HepG2 (cell line): Measurements from ENCODE around the gene MXRA7. TPM values are rescaled to one million over a fixed set of nuclear protein-coding genes. Genes with fewer than 3 reads are reported as not detected.

ENCODE experiments used
- CEBPG ChIP-seq: IDR thresholded peaks from 2 replicates; pipeline ENCODE4 v1.6.1; 2016
- JUN ChIP-seq: sonication (generic); formaldehyde crosslinking; IDR thresholded peaks from 2 replicates; pipeline ENCODE4 v1.4.0; 2020; ENCODE audit warnings: mild to moderate bottlenecking, missing genetic modification reagents
- NR1H2 ChIP-seq: sonication (generic); formaldehyde crosslinking; IDR thresholded peaks from 2 replicates; pipeline ENCODE4 v1.8.1; 2022; ENCODE audit warnings: low read depth, missing genetic modification reagents, borderline replicate concordance
- PCBP1 ChIP-seq: fragments of 200-400 bp; formaldehyde crosslinking; IDR thresholded peaks from 2 replicates; pipeline ENCODE4 v1.6.1; 2017; ENCODE audit warnings: mild to moderate bottlenecking, low read depth, low read length, borderline replicate concordance
- REXO4 ChIP-seq: sonication (generic); formaldehyde crosslinking; IDR thresholded peaks from 2 replicates; pipeline ENCODE4 v1.8.0; 2022; ENCODE audit warnings: missing genetic modification reagents, mild to moderate bottlenecking, borderline replicate concordance
- RNF2 ChIP-seq: fragments of 450-650 bp; conservative IDR thresholded peaks from 2 replicates; pipeline ENCODE4 v1.6.1; 2016; ENCODE audit warnings: low read depth
- SMAD1 ChIP-seq: sonication (generic); formaldehyde crosslinking; IDR thresholded peaks from 2 replicates; pipeline ENCODE4 v1.4.0; 2020; ENCODE audit warnings: missing genetic modification reagents, low read depth, mild to moderate bottlenecking, borderline replicate concordance
- SMARCC2 ChIP-seq: fragments of 450-650 bp; IDR thresholded peaks from 2 replicates; pipeline ENCODE4 v1.6.1; 2017; ENCODE audit warnings: antibody characterized with exemption, mild to moderate bottlenecking
- SP1 ChIP-seq, 2 experiments: fragments of 450-650 bp in 1 of 2; sonication (generic) in 1 of 2; formaldehyde crosslinking in 1 of 2; IDR thresholded peaks; 2 replicates each; pipeline versions ENCODE4 v1.4.0 to v1.6.1; 2016 to 2020; ENCODE audit warnings: missing genetic modification reagents in 1 of 2
- SP5 ChIP-seq: IDR thresholded peaks from 2 replicates; pipeline ENCODE4 v1.6.1; 2016; ENCODE audit warnings: low read depth, borderline replicate concordance
- YEATS4 ChIP-seq: sonication (generic); formaldehyde crosslinking; IDR thresholded peaks from 2 replicates; pipeline ENCODE4 v1.4.0; 2020; ENCODE audit warnings: missing genetic modification reagents, borderline replicate concordance
- ZIK1 ChIP-seq: sonication (generic); formaldehyde crosslinking; IDR thresholded peaks from 2 replicates; pipeline ENCODE4 v1.5.0; 2020; ENCODE audit warnings: mild to moderate bottlenecking, low read depth, missing genetic modification reagents, borderline replicate concordance
- ZNF205 ChIP-seq: IDR thresholded peaks from 2 replicates; pipeline ENCODE4 v1.6.1; 2018; ENCODE audit warnings: missing biosample characterization, missing genetic modification reagents
- ZNF432 ChIP-seq: sonication (generic); formaldehyde crosslinking; IDR thresholded peaks from 2 replicates; pipeline ENCODE4 v1.5.0; 2020; ENCODE audit warnings: missing genetic modification reagents, mild to moderate bottlenecking, borderline replicate concordance
- ZNF446 ChIP-seq: sonication (generic); formaldehyde crosslinking; IDR thresholded peaks from 2 replicates; pipeline ENCODE4 v1.5.0; 2020; ENCODE audit warnings: mild to moderate bottlenecking, missing genetic modification reagents
- ZNF615 ChIP-seq: sonication (generic); formaldehyde crosslinking; IDR thresholded peaks from 2 replicates; pipeline ENCODE4 v1.5.0; 2020; ENCODE audit warnings: mild to moderate bottlenecking, missing genetic modification reagents, borderline replicate concordance
- ZNF792 ChIP-seq: IDR thresholded peaks from 2 replicates; pipeline ENCODE4 v1.6.1; 2016
- ZZZ3 ChIP-seq: sonication (generic); formaldehyde crosslinking; IDR thresholded peaks from 2 replicates; pipeline ENCODE4 v1.4.0; 2020; ENCODE audit warnings: missing genetic modification reagents, mild to moderate bottlenecking, borderline replicate concordance
- polyA plus RNA-seq, 8 experiments: library from polyadenylated mRNA; depleted of rRNA in 3 of 8; stranded (reverse) in 7 of 8; unstranded in 1 of 8; fragments of >200 nt; fragmentation: Illumina TruSeq in 4 of 8; extraction: Trizol in 4 of 8; gene quantifications; 2 replicates each; pipeline versions ENCODE4 v1.2.1 to v1.2.3, GENCODE V29; 2011 to 2016; ENCODE audit warnings: low read depth in 4 of 8, missing spikeins in 1 of 8, mixed read lengths in 1 of 8; ENCODE audit not compliant: insufficient read depth in 1 of 8
- total RNA-seq, 5 experiments: library from RNA; depleted of rRNA; stranded (reverse); fragments of >200 nt; fragmentation: Illumina TruSeq; extraction: Trizol; gene quantifications; 2 replicates each; pipeline ENCODE4 v1.2.3, GENCODE V29; 2016; ENCODE audit warnings: low read depth in 1 of 5
- TF ChIP-seq, protein P1 (sequence below): sonication (generic); formaldehyde crosslinking; IDR thresholded peaks from 2 replicates; pipeline ENCODE4 v1.4.0; 2020; ENCODE audit warnings: mild to moderate bottlenecking, missing genetic modification reagents
- TF ChIP-seq, protein P2 (sequence below): sonication (generic); formaldehyde crosslinking; IDR thresholded peaks from 2 replicates; pipeline ENCODE4 v1.4.0; 2020; ENCODE audit warnings: missing genetic modification reagents, borderline replicate concordance
- TF ChIP-seq, protein P3 (sequence below): sonication (generic); formaldehyde crosslinking; IDR thresholded peaks from 2 replicates; pipeline ENCODE4 v1.8.0; 2023; ENCODE audit warnings: mild to moderate bottlenecking, missing genetic modification reagents
- TF ChIP-seq, protein P4 (sequence below): sonication (generic); formaldehyde crosslinking; IDR thresholded peaks from 2 replicates; pipeline ENCODE4 v1.4.0; 2020; ENCODE audit warnings: missing genetic modification reagents

MXRA7 gene
- total and polyA plus RNA-seq, 2 of the 13 experiments (the other 11 are each of a cell fraction or from before 2014, with no cell fraction given) = 44.8 to 112 TPM

DNA sequence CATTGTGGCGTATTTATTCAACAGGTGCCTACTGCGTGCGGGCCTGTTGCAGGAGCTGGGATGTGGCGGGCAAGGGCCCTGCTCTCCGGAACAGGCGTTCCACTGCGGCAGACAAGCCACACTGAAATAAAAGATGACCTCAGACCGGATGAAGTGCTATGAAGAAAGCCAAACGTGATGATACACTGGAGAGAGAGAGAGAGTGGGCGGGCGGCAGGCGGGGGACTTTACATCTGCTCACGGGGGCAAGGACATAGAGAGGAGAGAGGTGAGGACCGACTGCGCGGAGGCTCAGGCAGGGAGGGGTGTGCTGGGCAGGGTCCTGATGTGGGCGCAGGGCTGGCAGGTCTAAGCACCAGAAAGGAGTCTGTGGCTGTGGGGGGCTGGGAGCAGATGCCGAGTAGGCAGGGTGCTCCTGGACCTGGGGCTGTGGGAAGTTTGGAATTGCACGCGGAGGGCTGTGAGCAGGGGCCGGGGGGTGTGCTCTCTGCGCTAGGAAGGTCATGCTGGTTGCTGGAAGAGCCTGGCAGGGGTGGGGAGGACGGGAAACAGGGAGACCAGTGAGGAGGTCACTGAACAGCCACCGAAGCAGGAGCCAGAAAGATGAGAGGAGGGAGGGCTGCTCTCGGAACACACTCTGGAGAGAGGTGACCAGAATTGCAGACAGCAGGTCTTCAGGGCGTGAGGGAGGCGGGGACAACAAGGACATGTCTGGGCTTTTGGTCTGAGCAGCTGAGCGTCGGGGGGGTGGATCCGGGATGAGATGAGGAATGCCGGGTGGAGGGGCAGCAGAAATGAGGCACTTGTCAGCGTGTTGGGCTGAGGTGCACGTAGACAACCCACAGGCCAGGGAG is 9.9 kb downstream of the MXRA7 start (continued):
- TF ChIP-seq, protein P1, sequence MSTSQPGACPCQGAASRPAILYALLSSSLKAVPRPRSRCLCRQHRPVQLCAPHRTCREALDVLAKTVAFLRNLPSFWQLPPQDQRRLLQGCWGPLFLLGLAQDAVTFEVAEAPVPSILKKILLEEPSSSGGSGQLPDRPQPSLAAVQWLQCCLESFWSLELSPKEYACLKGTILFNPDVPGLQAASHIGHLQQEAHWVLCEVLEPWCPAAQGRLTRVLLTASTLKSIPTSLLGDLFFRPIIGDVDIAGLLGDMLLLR (CRISPR knock-in tag) = peak; percentile 78
- TF ChIP-seq SMAD1 (CRISPR knock-in tag) = peak; percentile 96; the same call in 1 of the 2 replicates
- TF ChIP-seq ZZZ3 (CRISPR knock-in tag) = 0 out of 2 replicates have a peak, but pooled peaks have one; percentile 77
- peak; percentile 65 for TF ChIP-seq CEBPG
- TF ChIP-seq NR1H2 (CRISPR knock-in tag) = no peak
- TF ChIP-seq ZNF205 (CRISPR knock-in tag) = 0 out of 2 replicates have a peak, but pooled peaks have one; percentile 19
- TF ChIP-seq ZNF792 (CRISPR knock-in tag) = peak; percentile 23; the same call in 1 of the 2 replicates
- 0 out of 2 replicates have a peak, but pooled peaks have one; percentile 29 for TF ChIP-seq RNF2
- TF ChIP-seq, protein P2, sequence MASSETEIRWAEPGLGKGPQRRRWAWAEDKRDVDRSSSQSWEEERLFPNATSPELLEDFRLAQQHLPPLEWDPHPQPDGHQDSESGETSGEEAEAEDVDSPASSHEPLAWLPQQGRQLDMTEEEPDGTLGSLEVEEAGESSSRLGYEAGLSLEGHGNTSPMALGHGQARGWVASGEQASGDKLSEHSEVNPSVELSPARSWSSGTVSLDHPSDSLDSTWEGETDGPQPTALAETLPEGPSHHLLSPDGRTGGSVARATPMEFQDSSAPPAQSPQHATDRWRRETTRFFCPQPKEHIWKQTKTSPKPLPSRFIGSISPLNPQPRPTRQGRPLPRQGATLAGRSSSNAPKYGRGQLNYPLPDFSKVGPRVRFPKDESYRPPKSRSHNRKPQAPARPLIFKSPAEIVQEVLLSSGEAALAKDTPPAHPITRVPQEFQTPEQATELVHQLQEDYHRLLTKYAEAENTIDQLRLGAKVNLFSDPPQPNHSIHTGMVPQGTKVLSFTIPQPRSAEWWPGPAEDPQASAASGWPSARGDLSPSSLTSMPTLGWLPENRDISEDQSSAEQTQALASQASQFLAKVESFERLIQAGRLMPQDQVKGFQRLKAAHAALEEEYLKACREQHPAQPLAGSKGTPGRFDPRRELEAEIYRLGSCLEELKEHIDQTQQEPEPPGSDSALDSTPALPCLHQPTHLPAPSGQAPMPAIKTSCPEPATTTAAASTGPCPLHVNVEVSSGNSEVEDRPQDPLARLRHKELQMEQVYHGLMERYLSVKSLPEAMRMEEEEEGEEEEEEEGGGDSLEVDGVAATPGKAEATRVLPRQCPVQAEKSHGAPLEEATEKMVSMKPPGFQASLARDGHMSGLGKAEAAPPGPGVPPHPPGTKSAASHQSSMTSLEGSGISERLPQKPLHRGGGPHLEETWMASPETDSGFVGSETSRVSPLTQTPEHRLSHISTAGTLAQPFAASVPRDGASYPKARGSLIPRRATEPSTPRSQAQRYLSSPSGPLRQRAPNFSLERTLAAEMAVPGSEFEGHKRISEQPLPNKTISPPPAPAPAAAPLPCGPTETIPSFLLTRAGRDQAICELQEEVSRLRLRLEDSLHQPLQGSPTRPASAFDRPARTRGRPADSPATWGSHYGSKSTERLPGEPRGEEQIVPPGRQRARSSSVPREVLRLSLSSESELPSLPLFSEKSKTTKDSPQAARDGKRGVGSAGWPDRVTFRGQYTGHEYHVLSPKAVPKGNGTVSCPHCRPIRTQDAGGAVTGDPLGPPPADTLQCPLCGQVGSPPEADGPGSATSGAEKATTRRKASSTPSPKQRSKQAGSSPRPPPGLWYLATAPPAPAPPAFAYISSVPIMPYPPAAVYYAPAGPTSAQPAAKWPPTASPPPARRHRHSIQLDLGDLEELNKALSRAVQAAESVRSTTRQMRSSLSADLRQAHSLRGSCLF = no peak
- no peak for TF ChIP-seq REXO4 (CRISPR knock-in tag)
- TF ChIP-seq SP1 (IDR thresholded peaks at IDR 0.05) = no peak
- TF ChIP-seq SP1 (CRISPR knock-in tag; IDR thresholded peaks at IDR 0.05) = peak; percentile 51
- no peak for TF ChIP-seq SMARCC2
- TF ChIP-seq ZNF432 (CRISPR knock-in tag) = no peak
- TF ChIP-seq SP5 = peak; percentile 96
- TF ChIP-seq PCBP1 = no peak
- no peak; the same call in 1 of the 2 replicates for TF ChIP-seq ZNF615 (CRISPR knock-in tag)
- no peak for TF ChIP-seq ZNF446 (CRISPR knock-in tag)
- TF ChIP-seq ZIK1 (CRISPR knock-in tag) = no peak; the same call in 1 of the 2 replicates
- TF ChIP-seq YEATS4 (CRISPR knock-in tag) = peak; percentile 61; the same call in 1 of the 2 replicates
- peak; percentile 93 for TF ChIP-seq JUN (CRISPR knock-in tag)
- TF ChIP-seq, protein P3, sequence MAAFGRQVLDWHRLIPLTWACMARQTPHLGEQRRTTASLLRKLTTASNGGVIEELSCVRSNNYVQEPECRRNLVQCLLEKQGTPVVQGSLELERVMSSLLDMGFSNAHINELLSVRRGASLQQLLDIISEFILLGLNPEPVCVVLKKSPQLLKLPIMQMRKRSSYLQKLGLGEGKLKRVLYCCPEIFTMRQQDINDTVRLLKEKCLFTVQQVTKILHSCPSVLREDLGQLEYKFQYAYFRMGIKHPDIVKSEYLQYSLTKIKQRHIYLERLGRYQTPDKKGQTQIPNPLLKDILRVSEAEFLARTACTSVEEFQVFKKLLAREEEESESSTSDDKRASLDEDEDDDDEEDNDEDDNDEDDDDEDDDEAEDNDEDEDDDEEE = no peak
- TF ChIP-seq, protein P4, sequence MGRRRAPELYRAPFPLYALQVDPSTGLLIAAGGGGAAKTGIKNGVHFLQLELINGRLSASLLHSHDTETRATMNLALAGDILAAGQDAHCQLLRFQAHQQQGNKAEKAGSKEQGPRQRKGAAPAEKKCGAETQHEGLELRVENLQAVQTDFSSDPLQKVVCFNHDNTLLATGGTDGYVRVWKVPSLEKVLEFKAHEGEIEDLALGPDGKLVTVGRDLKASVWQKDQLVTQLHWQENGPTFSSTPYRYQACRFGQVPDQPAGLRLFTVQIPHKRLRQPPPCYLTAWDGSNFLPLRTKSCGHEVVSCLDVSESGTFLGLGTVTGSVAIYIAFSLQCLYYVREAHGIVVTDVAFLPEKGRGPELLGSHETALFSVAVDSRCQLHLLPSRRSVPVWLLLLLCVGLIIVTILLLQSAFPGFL = 0 out of 2 replicates have a peak, but pooled peaks have one; percentile 56
